HG03342 (cell line): ENCODE results near the gene AFF1.

Experiments
- ATAC-seq: cut with Tn5 transposase; IDR thresholded peaks from one replicate; pipeline ENCODE4 v1.9.1; 2021; ENCODE audit warnings: mild to moderate bottlenecking, moderate library complexity; ENCODE audit not compliant: unreplicated experiment

AFF1 gene

DNA sequence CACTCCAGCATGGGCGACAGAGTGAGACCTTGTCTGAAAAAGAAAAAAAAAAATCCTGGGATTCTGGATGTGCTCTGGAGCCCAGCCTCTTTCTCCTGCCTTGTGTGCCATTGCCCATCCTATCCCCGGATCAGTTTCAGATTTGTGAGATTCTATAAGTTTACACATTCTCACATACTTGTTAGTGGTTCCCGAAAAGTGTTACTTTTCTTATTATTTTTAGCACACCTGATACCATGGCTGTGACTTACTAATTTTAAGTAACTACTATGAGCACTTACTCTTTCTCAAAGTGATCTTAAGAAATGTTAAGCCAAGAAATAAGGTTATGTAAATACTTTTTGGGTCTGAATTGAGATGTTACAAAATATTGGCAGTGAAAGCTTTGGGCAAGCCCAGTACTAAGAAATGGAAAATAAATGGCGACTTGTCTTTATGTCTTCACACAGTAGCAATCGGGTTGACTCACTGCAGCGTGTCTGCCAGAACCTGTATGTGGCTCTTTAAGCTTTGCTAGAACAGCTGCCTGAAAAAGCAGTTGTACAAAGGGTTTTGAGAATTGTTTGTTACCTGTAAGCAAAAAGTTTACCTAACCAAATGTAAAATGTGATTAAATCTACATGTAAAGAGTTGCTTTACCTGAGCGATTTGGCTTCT is 166.9 kb downstream of the AFF1 start:
- ATAC-seq, result no peak

DNA sequence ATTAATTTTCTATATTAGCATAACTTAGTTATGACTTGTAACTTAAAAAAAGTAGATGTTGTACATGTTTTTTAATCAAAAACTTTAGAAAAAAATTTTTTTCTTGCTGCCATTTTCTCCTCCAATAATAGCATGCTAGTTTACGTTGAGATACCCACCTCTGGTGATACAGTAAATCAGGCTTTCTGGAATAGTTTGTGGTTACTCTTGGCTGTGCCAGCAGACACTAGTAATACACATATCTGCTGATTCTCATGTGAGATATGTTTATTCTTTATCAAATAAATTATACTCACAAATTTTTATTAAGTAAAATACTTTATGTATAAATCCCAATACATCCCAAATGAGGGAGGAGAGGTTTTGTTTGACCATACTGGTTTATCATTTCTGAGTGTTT is 168.3 kb downstream of the AFF1 start:
- no peak for ATAC-seq

DNA sequence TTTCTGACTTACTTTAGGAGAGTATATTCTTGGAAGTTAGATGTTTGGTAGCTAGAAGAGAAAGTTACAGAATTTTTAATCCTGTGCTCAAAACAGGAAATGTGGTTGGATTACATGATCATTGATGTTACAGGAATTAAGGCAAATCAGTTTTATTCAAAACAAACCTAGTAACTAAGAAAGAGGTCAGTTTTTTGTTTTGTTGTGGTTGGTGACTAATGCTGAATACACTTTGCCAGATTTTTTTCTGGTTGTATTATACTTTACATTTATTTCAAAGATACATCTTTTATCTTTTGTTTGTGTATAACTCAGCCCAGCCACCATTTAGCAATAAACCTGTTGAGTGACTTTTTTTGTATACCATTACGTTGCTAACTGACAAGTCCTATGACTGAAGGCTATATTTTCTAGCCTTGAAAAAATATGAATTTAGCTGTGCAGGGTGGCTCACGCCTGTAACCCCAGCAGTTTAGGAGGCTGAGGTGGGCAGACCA is 168.9 kb downstream of the AFF1 start:
- no peak for ATAC-seq

DNA sequence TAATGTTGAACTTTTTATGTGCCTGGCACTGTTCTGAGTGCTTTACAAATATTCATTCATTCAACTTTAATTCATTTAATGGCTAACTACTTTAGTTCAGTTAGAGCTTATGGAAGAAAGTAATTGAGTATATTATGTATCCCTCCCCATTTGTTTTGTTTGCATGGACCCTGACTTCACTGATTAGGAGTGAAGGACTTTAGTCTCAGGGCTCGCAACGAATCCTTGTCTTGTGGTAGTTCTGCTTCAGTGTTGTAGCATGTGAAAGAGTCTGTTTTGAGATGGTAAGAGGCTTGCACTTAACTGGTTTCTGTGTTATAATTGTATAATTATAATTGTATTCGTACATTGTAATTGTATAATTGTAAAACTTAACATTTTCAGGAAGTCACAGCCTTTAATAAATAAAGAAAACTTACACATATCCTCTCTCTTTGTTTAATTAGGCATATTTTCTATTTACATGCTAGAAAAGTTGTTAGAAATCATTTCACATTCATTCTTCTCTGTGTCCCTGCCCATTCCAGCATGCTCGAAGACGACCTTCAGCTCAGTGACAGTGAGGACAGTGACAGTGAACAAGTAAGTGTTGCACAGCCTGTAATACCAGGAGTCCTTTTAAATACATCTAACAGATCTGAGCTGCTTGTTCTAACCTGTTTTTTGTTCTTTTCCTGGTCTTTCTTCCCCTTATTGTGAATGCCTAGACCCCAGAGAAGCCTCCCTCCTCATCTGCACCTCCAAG is 170.5 kb downstream of the AFF1 start:
- ATAC-seq, result no peak

DNA sequence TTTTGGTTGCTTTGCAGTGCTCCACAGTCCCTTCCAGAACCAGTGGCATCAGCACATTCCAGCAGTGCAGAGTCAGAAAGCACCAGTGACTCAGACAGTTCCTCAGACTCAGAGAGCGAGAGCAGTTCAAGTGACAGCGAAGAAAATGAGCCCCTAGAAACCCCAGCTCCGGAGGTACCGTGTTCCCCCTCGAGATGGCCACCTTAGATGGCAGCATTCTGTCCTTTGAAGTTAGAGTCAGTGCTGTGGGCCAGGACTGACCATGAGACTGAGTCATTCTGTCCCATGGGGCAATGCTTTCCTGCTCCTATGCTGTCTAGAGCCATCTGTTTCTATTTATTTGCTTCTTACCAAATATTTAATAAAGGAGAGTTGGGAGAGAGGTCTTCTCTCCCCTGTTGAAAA is 173.3 kb downstream of the AFF1 start:
- ATAC-seq, result no peak

DNA sequence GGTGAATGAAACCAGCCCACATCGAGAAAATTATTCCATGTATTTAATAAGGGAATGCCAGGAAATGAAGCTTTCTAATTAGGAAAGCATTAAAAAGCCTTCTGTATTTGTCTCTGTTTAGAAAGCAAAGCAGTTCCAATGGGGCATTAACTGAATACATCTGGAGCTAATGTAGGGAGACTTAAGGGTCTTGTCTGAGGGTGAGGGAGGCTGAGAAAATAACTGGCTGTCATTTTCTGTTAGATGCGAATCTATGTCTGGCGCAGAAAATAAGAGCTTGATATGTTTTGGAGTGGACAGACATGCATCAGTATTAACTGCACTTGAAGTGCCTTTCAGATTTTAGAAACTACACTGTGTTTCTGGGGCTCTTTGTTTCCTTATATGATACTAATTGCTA is 174.3 kb downstream of the AFF1 start:
- no peak for ATAC-seq

DNA sequence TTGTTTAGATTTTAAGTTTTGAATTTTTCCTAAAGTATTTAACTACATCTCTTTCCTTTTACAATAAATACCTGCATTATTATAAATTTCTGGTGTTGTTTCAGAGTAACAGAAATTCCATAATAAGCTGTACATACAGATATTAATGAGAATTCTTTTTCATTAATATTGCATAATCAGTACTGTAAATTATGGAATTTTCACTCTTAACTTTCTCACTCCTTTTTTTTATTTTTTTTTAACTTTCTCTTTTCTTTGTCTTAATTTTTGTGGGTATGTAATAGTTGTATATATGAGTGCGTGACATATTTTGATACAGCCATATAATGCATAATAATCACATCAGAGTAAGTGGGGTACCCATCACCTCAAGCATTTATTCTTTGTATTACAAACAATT is 175.1 kb downstream of the AFF1 start:
- ATAC-seq, result no peak

DNA sequence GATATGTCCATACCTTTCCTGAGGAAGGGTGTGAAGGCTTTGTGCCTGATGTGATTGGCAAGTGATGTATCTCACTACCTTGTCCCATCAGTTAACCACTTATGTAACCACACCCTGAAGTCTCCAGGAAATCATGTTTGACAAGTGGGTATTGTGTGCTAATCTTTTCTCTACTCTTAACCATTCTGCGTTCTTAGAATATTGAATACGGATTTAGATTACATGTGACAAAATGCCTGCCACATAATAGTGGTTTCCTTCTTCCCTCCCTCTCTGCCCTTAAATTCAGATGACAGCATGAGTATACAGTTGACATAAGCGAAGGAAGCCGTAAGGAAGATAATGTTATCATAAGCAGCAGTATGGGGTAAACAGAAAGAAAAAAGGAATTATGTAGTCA is 177.3 kb downstream of the AFF1 start:
- no peak for ATAC-seq

DNA sequence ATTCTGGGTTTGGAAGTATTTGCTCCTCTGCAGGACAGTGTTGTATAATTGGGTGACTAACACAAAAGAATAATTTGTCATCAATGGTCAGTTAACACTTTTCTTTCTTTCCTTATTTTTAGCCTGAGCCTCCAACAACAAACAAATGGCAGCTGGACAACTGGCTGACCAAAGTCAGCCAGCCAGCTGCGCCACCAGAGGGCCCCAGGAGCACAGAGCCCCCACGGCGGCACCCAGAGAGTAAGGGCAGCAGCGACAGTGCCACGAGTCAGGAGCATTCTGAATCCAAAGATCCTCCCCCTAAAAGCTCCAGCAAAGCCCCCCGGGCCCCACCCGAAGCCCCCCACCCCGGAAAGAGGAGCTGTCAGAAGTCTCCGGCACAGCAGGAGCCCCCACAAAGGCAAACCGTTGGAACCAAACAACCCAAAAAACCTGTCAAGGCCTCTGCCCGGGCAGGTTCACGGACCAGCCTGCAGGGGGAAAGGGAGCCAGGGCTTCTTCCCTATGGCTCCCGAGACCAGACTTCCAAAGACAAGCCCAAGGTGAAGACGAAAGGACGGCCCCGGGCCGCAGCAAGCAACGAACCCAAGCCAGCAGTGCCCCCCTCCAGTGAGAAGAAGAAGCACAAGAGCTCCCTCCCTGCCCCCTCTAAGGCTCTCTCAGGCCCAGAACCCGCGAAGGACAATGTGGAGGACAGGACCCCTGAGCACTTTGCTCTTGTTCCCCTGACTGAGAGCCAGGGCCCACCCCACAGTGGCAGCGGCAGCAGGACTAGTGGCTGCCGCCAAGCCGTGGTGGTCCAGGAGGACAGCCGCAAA is 179.6 kb downstream of the AFF1 start:
- ATAC-seq, result no peak

DNA sequence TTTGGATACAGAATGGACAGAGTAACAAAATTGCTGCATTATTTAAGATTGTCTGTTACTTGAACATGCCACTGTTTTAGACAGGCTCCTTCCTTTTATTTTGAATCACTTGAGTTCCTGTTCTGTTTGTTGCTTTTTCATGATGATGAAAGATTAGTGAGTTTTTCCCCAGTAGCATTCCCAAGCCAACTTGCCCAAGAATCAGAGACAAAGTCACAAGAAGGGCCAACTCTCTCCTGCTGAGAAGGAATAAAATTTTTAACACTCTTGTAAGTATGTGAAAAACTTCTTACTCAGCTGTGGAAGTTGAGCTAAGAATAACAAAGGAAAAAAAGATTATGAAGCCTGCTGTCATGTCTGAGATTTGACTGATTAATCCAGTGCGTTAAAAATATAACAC is 181.4 kb downstream of the AFF1 start:
- no peak for ATAC-seq

DNA sequence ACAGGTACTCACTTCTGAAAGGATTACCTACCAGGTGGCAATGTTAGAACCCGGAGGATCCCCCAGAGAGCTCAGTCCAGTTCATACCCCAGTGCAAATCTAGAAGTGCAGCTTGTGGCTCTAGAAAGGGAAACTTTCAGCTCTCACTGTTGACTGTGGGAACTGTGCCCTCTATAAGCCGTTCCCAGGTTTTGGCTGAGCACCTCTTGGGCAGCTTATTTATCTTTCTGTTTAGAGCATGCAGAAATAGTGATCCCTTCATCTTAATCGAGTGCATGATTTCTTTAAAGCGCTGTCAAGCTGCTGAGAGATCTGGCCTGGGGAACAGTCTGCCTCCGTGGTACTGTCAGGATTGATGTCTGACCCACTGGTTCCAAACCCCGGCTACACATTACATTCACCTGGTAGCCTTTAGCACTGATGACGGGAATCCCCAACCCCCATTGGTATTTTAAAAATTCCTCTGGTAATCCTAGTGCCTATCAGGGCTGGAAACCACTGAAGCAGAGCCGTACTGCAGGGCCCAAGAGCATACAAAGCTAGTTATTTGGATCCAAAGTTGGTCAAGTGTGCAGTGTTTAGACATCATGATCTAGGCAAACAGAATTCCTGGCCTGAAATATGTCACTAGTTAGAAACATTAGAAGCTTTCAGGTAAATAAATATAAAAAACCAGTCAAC is 182.4 kb downstream of the AFF1 start:
- no peak for ATAC-seq

DNA sequence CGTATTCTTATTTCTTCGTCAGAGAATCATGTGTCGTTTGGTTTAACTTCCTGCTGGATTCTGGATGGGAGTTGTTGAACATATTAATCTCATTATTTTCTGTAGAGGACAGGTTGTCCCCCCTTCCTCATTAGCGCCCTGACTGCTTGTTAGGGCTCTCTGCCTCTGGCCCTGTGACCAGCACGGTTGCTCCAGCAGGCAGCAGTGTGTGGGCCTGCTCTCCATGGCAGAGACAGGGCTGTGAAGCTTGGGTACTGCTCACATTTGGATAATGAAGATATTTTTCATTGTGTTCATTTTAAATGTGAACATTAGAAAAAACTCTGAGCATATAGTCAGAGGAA is 182.9 kb downstream of the AFF1 start:
- ATAC-seq, result no peak

DNA sequence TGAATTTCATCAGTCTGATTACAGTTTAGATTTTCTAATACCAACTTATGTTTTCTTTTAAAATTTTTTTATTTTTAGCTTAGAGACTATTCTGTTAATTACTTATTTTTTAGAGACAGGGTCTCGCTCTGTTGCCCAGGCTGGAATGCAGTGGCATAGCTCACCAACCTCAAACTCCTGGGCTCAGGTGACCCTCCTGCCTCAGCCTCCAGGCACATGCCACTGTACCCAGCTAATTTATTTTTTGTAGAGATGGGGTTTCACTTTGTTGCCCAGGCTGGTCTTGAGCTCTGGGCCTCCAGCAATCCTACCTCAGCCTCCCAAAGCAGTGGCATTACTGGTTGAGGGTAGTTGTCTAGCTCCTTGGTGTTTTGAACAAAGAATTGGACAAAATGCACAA is 183.6 kb downstream of the AFF1 start:
- no peak for ATAC-seq

DNA sequence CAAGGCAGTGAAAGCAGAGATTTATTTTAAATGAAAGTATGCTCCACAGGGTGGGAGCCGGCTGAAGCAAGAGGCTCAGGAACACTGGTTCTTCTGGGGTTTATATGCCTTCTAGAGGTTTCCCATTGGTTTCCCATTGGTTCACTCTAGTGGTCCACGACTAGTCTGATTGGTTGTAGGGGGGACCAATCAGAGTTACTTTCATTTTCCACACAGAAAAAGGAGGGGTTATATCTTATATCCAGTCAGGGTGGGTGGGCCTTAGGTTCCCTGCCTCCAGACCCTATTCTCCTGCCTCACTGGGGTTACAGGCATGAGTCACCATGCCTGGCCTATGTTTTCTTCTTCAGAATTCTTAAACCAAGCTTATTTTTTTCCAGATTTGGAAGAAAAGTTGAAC is 184.0 kb downstream of the AFF1 start:
- no peak for ATAC-seq

DNA sequence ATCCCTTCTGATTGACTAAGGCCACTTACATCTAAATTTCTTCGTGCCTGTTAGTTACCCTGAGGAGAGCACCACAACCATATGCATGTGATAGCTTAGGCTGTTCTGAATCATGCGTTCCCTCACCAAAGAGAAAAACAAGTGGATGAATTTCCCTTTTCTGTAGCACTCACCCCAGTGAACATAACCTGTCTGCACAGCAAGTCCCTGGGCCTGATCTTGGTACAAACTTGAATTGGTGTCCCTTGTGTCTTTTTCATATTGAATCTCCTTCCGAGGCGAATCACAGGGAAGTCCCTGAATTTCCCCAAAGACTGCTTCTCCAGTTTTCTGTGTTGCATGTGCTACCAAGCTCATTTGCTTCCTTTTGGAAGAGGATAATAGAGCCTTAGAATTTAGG is 185.2 kb downstream of the AFF1 start:
- ATAC-seq, result no peak

DNA sequence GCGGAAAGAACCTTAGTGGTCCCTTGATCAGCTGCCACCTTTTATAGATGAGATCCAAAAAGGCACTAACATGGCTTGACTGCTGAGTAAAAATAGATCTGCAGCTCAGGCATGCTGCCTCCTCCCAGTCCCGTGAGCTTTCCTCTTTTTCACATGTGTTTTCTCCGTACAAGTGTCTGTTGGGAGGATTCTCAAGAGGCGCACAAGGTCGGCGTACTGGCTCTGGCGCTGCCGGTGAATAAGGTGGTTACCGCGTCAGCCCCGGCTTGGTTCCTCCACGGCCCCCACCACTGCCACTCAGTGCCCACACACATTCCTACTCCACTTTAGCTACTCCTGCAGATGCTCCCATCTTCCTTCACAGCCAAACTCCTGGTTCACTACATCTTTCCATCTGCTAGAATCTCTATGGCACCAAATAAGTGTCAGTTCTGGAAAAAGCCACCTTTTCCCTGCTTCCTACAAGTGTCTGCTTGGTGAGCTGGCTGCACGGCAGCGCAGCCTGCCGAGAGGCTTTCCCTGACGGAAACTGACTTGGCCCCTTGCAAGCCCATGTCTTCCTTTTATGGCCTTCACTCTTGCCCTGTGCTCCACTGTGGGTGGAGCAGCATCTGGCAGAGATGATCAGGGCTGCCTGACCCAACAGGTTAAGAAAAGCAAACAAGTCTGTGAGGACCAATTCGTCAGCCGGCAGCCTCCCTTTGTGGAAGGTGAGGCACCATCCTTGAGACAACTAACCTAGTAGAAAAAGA is 185.8 kb downstream of the AFF1 start:
- ATAC-seq, result no peak

DNA sequence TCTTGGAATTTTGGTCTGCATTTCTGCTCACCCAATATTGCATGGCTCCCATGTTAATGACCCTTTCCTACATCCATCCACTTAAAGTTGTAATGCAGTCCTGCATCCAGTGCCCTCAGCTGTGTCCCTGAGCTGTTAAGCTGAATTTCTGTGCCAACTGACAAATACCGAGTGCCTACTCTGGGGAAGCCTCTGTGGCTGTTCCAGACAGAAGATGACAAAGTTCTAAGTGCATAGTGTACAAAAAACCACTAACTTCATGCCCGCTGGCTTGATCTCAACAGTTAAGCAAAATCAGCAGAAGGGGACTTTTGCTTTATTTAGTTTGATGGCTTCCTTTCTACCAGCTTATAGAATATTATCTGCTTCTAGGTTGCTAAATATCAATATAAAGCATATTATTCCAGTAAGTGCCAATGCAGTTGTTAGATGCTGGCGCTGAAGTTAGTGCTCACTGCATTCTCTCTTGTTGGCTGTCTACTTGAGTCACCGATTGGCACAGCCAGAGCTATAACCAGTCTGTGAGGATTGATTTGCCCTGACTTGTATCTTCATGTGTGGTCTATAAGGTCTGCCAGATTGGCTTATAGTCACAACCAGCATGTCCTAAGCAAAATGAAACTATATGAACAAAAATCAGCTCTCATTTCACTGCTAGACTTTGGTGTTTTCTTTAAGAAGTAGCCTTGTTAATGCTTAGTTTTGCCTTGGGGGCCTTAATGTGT is 186.7 kb downstream of the AFF1 start:
- ATAC-seq, result no peak

DNA sequence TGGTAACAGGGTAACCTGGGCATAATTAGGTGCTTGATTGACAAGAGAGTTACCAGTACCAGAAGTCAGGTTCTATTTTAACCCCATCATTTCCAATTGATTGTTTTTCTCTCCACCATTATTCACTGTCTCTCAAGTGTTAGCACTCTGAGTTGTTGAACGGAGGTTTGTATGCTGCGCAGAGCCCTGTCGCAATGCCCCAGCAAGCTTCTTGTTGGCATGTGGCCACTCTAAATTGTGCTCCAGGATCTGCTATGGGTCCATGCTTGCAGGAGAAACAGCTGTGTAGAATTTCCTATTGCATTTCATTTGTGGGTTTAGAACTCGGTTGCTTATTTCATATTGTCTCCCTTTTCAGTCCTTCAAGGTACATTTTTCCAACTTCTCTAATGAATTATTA is 187.4 kb downstream of the AFF1 start:
- no peak for ATAC-seq

DNA sequence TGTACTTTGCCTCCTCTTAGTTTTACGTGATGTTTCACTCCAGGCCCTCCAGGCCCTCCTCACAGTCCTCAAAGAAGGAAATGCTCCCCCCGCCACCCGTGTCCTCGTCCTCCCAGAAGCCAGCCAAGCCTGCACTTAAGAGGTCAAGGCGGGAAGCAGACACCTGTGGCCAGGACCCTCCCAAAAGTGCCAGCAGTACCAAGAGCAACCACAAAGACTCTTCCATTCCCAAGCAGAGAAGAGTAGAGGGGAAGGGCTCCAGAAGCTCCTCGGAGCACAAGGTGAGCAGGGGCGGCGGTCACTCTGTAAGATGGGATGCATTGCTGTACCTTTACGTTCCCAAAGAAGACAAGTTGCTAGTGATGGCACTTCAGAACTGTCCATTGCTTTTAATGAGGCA is 191.2 kb downstream of the AFF1 start:
- ATAC-seq, result no peak
